Endothelial cell of umbilical vein (primary cell): Measurements from ENCODE around the gene IPO5. TPM values are rescaled to one million over a fixed set of nuclear protein-coding genes. Genes with fewer than 3 reads are reported as not detected.

Experiments used
- BruUV-seq: library from RNA; stranded (reverse); fragments of 400-500 nt; replicated peaks from 2 replicates; lab custom pipeline; 2021; lab: Mats Ljungman, UMichigan
- CTCF ChIA-PET: fragments of 300-600, 350-600 bp; sonication (Branson Sonifier 250); formaldehyde crosslinking; loops from one replicate; lab custom pipeline; 2021; ENCODE audit warnings: antibody characterized with exemption, inconsistent platforms; lab: Charles Lee
- POLR2A ChIA-PET: fragments of 300-600, 350-600 bp; sonication (Branson Sonifier 250); formaldehyde crosslinking; loops from one replicate; lab custom pipeline; 2021; ENCODE audit warnings: antibody characterized with exemption, inconsistent platforms; lab: Charles Lee
- DNase-seq: peaks from one replicate; pipeline ENCODE4 v3.0.0-alpha.2; 2011; ENCODE audit warnings: low read depth, low spot score
- FAIRE-seq: peaks from 2 replicates; lab custom pipeline; 2011; peaks lifted over from hg19 to GRCh38; lab: Jason Lieb, UNC
- H2AFZ ChIP-seq: 2 replicates; pipeline ENCODE4 v1.6.0; 2012; ENCODE audit warnings: low read depth, low read length, control low read depth, inconsistent platforms
- H3K27ac ChIP-seq: 2 replicates; pipeline ENCODE4 v1.5.1; 2011; ENCODE audit warnings: low read depth, mild to moderate bottlenecking, control low read depth, low read length, moderate library complexity; ENCODE audit not compliant: insufficient read depth
- H3K27me3 ChIP-seq, 2 experiments: 2 replicates each; pipeline versions ENCODE4 v1.6.0 to v1.6.1; 2011; ENCODE audit warnings: low read length in 2 of 2, mixed read lengths in 1 of 2; ENCODE audit not compliant: control insufficient read depth in 2 of 2, insufficient read depth in 2 of 2
- H3K36me3 ChIP-seq, 2 experiments: 2 replicates in 1 of 2; 3 replicates in 1 of 2; pipeline ENCODE4 v1.5.1; 2011; ENCODE audit warnings: low read length in 2 of 2, mild to moderate bottlenecking in 1 of 2, moderate library complexity in 1 of 2; ENCODE audit not compliant: control insufficient read depth in 2 of 2, insufficient read depth in 2 of 2; ENCODE audit errors: extremely low read depth in 1 of 2
- H3K4me1 ChIP-seq: 3 replicates; pipeline ENCODE4 v1.5.1; 2011; ENCODE audit warnings: mild to moderate bottlenecking, low read length; ENCODE audit not compliant: control insufficient read depth, insufficient read depth; ENCODE audit errors: extremely low read depth
- H3K4me2 ChIP-seq: 2 replicates; pipeline ENCODE4 v1.6.1; 2011; ENCODE audit warnings: low read length, control low read depth, mixed read lengths; ENCODE audit not compliant: insufficient read depth
- H3K4me3 ChIP-seq, 3 experiments: fragments of 200-600 bp in 1 of 3; sonication (generic), shearing (Covaris generic) in 1 of 3; replicated peaks in 1 of 3; 2 replicates each; pipeline ENCODE4 v1.5.1; 2011 to 2016; ENCODE audit warnings: control low read depth in 3 of 3, low read length in 3 of 3, mild to moderate bottlenecking in 2 of 3, inconsistent platforms in 1 of 3, low read depth in 1 of 3, moderate library complexity in 1 of 3; ENCODE audit not compliant: insufficient read depth in 1 of 3
- H3K79me2 ChIP-seq: 2 replicates; pipeline ENCODE4 v1.6.0; 2012; ENCODE audit warnings: low read length, inconsistent platforms; ENCODE audit not compliant: control insufficient read depth, insufficient read depth
- H3K9ac ChIP-seq: replicated peaks from 2 replicates; pipeline ENCODE3; 2011; ENCODE audit warnings: low read length, control low read depth; ENCODE audit not compliant: insufficient read depth; ENCODE audit errors: extremely low read depth
- H3K9me1 ChIP-seq: replicated peaks from 3 replicates; pipeline ENCODE4 v1.6.0; 2011; ENCODE audit warnings: mild to moderate bottlenecking, low read length; ENCODE audit not compliant: control insufficient read depth, insufficient read depth; ENCODE audit errors: extremely low read depth
- H3K9me3 ChIP-seq: replicated peaks from 2 replicates; pipeline ENCODE4 v1.5.1; 2012; ENCODE audit warnings: low read length, inconsistent platforms; ENCODE audit not compliant: control insufficient read depth, insufficient read depth
- H4K20me1 ChIP-seq: replicated peaks from 2 replicates; pipeline ENCODE3; 2011; ENCODE audit warnings: mild to moderate bottlenecking, low read length; ENCODE audit not compliant: control insufficient read depth, insufficient read depth; ENCODE audit errors: extremely low read depth
- EZH2 ChIP-seq: IDR thresholded peaks from 2 replicates; pipeline ENCODE4 v1.6.1; 2012; ENCODE audit warnings: borderline replicate concordance, low read depth, mild to moderate bottlenecking, moderate library complexity, low read length, inconsistent platforms; ENCODE audit not compliant: severe bottlenecking
- FOS ChIP-seq: IDR thresholded peaks from 2 replicates; pipeline ENCODE4 v1.6.1; 2011; ENCODE audit warnings: mild to moderate bottlenecking, low read length, moderate library complexity, borderline replicate concordance; ENCODE audit not compliant: insufficient read depth
- GATA2 ChIP-seq: IDR thresholded peaks from 2 replicates; pipeline ENCODE4 v1.7.0; 2011; ENCODE audit warnings: low read depth, mild to moderate bottlenecking, moderate library complexity, mixed read lengths, low read length; ENCODE audit not compliant: insufficient read length, insufficient read depth
- JUN ChIP-seq: IDR thresholded peaks from 2 replicates; pipeline ENCODE4 v1.6.1; 2011; ENCODE audit warnings: borderline replicate concordance, low read depth; ENCODE audit not compliant: insufficient read length, insufficient read depth
- MYC ChIP-seq: IDR thresholded peaks from one replicate; pipeline ENCODE4 v1.6.1; 2011; ENCODE audit warnings: mild to moderate bottlenecking, low read depth, low read length
- POLR2A ChIP-seq: IDR thresholded peaks from 2 replicates; pipeline ENCODE4 v1.6.1; 2012; ENCODE audit warnings: low read depth, mild to moderate bottlenecking, control low read depth, low read length
- POLR2AphosphoS5 ChIP-seq: IDR thresholded peaks from 2 replicates; pipeline ENCODE4 v1.6.1; 2012; ENCODE audit warnings: low read depth, mild to moderate bottlenecking, control low read depth, low read length, moderate library complexity; ENCODE audit not compliant: insufficient read depth
- dilution Hi-C: fragments of 300-500 bp; cut with MboI; formaldehyde crosslinking; loops from one replicate; pipeline ENCODE4 v1.15.0; 2019; ENCODE audit warnings: low sequenced_read_pairs; ENCODE audit not compliant: extremely low pct_ligation_motif_present
- intact Hi-C: fragments of 100-400 bp; cut with micrococcal nuclease; formaldehyde crosslinking; loops from one replicate; pipeline ENCODE4 v1.10.0; 2022
- polyA plus RNA-seq, 4 experiments: library from polyadenylated mRNA; depleted of rRNA in 3 of 4; stranded (reverse) in 3 of 4; unstranded in 1 of 4; fragments of >200 nt; gene quantifications; 2 replicates each; pipeline versions ENCODE4 v1.2.1 to v1.2.3, GENCODE V29; 2011 to 2012; ENCODE audit warnings: missing spikeins in 1 of 4
- total RNA-seq: library from RNA; stranded (reverse); gene quantifications from 2 replicates; pipeline ENCODE4 v1.2.3, GENCODE V29; 2021
- TF ChIP-seq, protein P1 (sequence below): IDR thresholded peaks from 2 replicates; pipeline ENCODE4 v1.6.1; 2011; ENCODE audit not compliant: insufficient read depth, insufficient read length
- TF ChIP-seq, protein P2 (sequence below), 2 donors: IDR thresholded peaks; 1 replicate in 1 of 2; 2 replicates in 1 of 2; pipeline ENCODE4 v1.5.1; 2011; ENCODE audit warnings: low read length in 2 of 2, mild to moderate bottlenecking in 2 of 2, moderate library complexity in 2 of 2, control low read depth in 1 of 2, inconsistent platforms in 1 of 2, low read depth in 1 of 2; ENCODE audit not compliant: insufficient read depth in 1 of 2; ENCODE audit errors: extremely low read depth in 1 of 2

IPO5 gene
- total and polyA plus RNA-seq, 2 donors (not counting 3 experiments of a cell fraction or from before 2014, with no cell fraction given) = 50.4 to 183 TPM

GRCh38 chr13:98065468-98065867, 112.0 kb downstream of the IPO5 start:
- Histone ChIP-seq H3K4me2 (no peak overlapping the region), H4K20me1 (no peaks in the 10 kb centered on the region), H3K4me1 (peaks cover 4% of the 10 kb centered on the region), H3K79me2 (no peaks in the 10 kb centered on the region), H3K9me3 (no peaks in the 10 kb centered on the region), H3K9ac (no peak overlapping the region), H3K9me1 (no peaks in the 10 kb centered on the region), H3K4me3 (no peak overlapping the region), H2AFZ (no peak overlapping the region), H3K27ac (no peak overlapping the region), H3K27me3 (peaks cover 0 to 2% of the 10 kb centered on the region in 2 experiments), H3K36me3 (no peaks in the 10 kb centered on the region)
- dilution Hi-C loops = no loop called here
- ChIA-PET POLR2A (no interaction called here), CTCF (no interaction called here)
- DNase-seq = no peak
- BruUV-seq = no TSS peak
- intact Hi-C loops = no loop called here
- TF ChIP-seq, protein P1, sequence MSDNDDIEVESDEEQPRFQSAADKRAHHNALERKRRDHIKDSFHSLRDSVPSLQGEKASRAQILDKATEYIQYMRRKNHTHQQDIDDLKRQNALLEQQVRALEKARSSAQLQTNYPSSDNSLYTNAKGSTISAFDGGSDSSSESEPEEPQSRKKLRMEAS = no peak
- TF ChIP-seq GATA2 (no peak), POLR2A (no peak), EZH2 (no peak), JUN (no peak)
- no peak for FAIRE-seq

GRCh38 chr13:98066636-98067035, 113.2 kb downstream of the IPO5 start:
- Histone ChIP-seq H3K27ac (no peak overlapping the region), H3K4me2 (no peak overlapping the region), H3K9me3 (no peaks in the 10 kb centered on the region), H3K79me2 (no peaks in the 10 kb centered on the region), H2AFZ (no peak overlapping the region), H3K27me3 (peaks cover 0 to 1% of the 10 kb centered on the region in 2 experiments), H4K20me1 (no peaks in the 10 kb centered on the region), H3K4me3 (no peak overlapping the region), H3K36me3 (no peaks in the 10 kb centered on the region), H3K9ac (no peak overlapping the region), H3K4me1 (peaks cover 4% of the 10 kb centered on the region), H3K9me1 (no peaks in the 10 kb centered on the region)
- dilution Hi-C loops = no loop called here
- no TSS peak for BruUV-seq
- CTCF ChIA-PET = no interaction called here
- intact Hi-C loops = no loop called here
- POLR2A ChIA-PET = no interaction called here
- no peak for DNase-seq
- no peak for FAIRE-seq
- no peak for TF ChIP-seq GATA2
- TF ChIP-seq, protein P1 = no peak
- TF ChIP-seq, protein P2, sequence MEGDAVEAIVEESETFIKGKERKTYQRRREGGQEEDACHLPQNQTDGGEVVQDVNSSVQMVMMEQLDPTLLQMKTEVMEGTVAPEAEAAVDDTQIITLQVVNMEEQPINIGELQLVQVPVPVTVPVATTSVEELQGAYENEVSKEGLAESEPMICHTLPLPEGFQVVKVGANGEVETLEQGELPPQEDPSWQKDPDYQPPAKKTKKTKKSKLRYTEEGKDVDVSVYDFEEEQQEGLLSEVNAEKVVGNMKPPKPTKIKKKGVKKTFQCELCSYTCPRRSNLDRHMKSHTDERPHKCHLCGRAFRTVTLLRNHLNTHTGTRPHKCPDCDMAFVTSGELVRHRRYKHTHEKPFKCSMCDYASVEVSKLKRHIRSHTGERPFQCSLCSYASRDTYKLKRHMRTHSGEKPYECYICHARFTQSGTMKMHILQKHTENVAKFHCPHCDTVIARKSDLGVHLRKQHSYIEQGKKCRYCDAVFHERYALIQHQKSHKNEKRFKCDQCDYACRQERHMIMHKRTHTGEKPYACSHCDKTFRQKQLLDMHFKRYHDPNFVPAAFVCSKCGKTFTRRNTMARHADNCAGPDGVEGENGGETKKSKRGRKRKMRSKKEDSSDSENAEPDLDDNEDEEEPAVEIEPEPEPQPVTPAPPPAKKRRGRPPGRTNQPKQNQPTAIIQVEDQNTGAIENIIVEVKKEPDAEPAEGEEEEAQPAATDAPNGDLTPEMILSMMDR (IDR thresholded peaks at IDR 0.05; ENCODE audit: extremely low read depth in 1 of 2, insufficient read depth in 1 of 2, low read depth in 1 of 2, low read length in 2 of 2) = no peak
- TF ChIP-seq POLR2A = no peak
- TF ChIP-seq FOS = no peak
- no peak for TF ChIP-seq POLR2AphosphoS5
- TF ChIP-seq MYC = no peak
- TF ChIP-seq EZH2 = no peak
- TF ChIP-seq JUN = no peak
